Endodermal cell (in vitro differentiated cells): ENCODE measurements around the gene ETV6. TPM values are rescaled to one million over a fixed set of nuclear protein-coding genes. Genes with fewer than 3 reads are reported as not detected.
A peak's percentile ranks its signal among the peaks of the same experiment; 100 is the strongest.

Source experiments
- DNase-seq: peaks from one replicate; pipeline ENCODE4 v3.0.0-alpha.2; 2017
- H3K27ac ChIP-seq: 2 replicates; pipeline ENCODE4 v1.5.1; 2013; ENCODE audit warnings: mild to moderate bottlenecking, low read depth, low read length, moderate library complexity
- H3K27me3 ChIP-seq: 2 replicates; pipeline ENCODE4 v1.6.1; 2013; ENCODE audit warnings: mild to moderate bottlenecking, low read length, moderate library complexity; ENCODE audit not compliant: insufficient read depth, control insufficient read depth, poor library complexity, severe bottlenecking
- H3K36me3 ChIP-seq: 2 replicates; pipeline ENCODE4 v1.7.0; 2013; ENCODE audit warnings: mild to moderate bottlenecking, low read length, moderate library complexity; ENCODE audit not compliant: control insufficient read depth, insufficient read depth
- H3K4me1 ChIP-seq: one replicate; pipeline ENCODE4 v1.7.0; 2013; ENCODE audit warnings: low read length; ENCODE audit not compliant: control insufficient read depth, insufficient read depth
- H3K4me3 ChIP-seq: 2 replicates; pipeline ENCODE4 v1.5.1; 2013; ENCODE audit warnings: mild to moderate bottlenecking, low read length, moderate library complexity
- H3K9ac ChIP-seq: 2 replicates; pipeline ENCODE4 v1.6.1; 2013; ENCODE audit warnings: mild to moderate bottlenecking, low read length, moderate library complexity; ENCODE audit not compliant: poor library complexity, severe bottlenecking; ENCODE audit errors: extremely low read depth
- H3K9me3 ChIP-seq: 2 replicates; pipeline ENCODE4 v1.6.1; 2013; ENCODE audit warnings: mild to moderate bottlenecking, low read length, moderate library complexity; ENCODE audit not compliant: control insufficient read depth
- H3K27ac Mint-ChIP-seq: 2 replicates; pipeline ENCODE4 v1.8.0; 2020; ENCODE audit warnings: mixed read lengths
- H3K27me3 Mint-ChIP-seq: 2 replicates; pipeline ENCODE4 v1.8.0; 2021; ENCODE audit warnings: mild to moderate bottlenecking, mixed read lengths; ENCODE audit not compliant: insufficient read depth
- H3K36me3 Mint-ChIP-seq: 2 replicates; pipeline ENCODE4 v1.8.0; 2020; ENCODE audit warnings: low read depth, mixed read lengths
- H3K4me1 Mint-ChIP-seq: 2 replicates; pipeline ENCODE4 v1.8.0; 2020; ENCODE audit warnings: mixed read lengths
- H3K4me3 Mint-ChIP-seq: 2 replicates; pipeline ENCODE4 v1.8.0; 2020; ENCODE audit warnings: mild to moderate bottlenecking, moderate library complexity, mixed read lengths
- H3K9me3 Mint-ChIP-seq: 2 replicates; pipeline ENCODE4 v1.8.0; 2020; ENCODE audit warnings: mild to moderate bottlenecking, mixed read lengths
- CTCF ChIP-seq: fragments of 200-600 bp; sonication (generic); conservative IDR thresholded peaks from 2 replicates; pipeline ENCODE4 v1.5.0; 2021; ENCODE audit warnings: antibody characterized with exemption, mild to moderate bottlenecking
- WGBS, 2 experiments: methylation state at CpG; one replicate each; pipeline versions ENCODE4 v1.1.5 to v1.1.7; 2013; ENCODE audit warnings: missing lambda C conversion rate in 2 of 2, mixed read lengths in 1 of 2; ENCODE audit not compliant: insufficient coverage in 1 of 2, insufficient read length in 1 of 2; 5-methylcytosine and 5-hydroxymethylcytosine counted together
- total RNA-seq, 2 donors: library from RNA; stranded (reverse); fragmentation: NEBNext Ultra II Directional in 1 of 2; extraction: Animal tissue kit (Norgen Biotek cat#: 25700) in 1 of 2; gene quantifications; 2 replicates in 1 of 2; 3 replicates in 1 of 2; pipeline ENCODE4 v1.2.1, GENCODE V29; 2021

Gene ETV6
- total RNA-seq, 2 donors from 2014 or later, result 9.3 to 22.1 TPM

GRCh38 chr12:11653215-11653753 is 3.8 kb downstream of the ETV6 start:
- H3K27me3 ChIP-seq, result peaks cover 9% of the 10 kb centered on the region
- no peaks in the 10 kb centered on the region for H3K9me3 Mint-ChIP-seq

GRCh38 chr12:11654338-11654737 is 4.9 kb downstream of the ETV6 start:
- no peak for TF ChIP-seq CTCF
- Histone ChIP-seq H3K9ac (no peak overlapping the region), H3K27ac (no peak overlapping the region), H3K36me3 (no peaks in the 10 kb centered on the region), H3K4me1 (peaks cover 9% of the 10 kb centered on the region), H3K4me3 (no peak overlapping the region), H3K27me3 (peaks cover 19% of the 10 kb centered on the region), H3K9me3 (no peaks in the 10 kb centered on the region)
- no peak for DNase-seq
- Mint-ChIP-seq H3K4me3 (no peak overlapping the region), H3K9me3 (no peaks in the 10 kb centered on the region), H3K27me3 (peaks cover 4% of the 10 kb centered on the region), H3K27ac (no peak overlapping the region), H3K4me1 (peaks cover 44% of the 10 kb centered on the region), H3K36me3 (no peaks in the 10 kb centered on the region)
- WGBS, 2 experiments, result 90 to 95% methylated on average over 2 to 3 of the region's 4 CpGs

More at GRCh38 chr12:11653215-11653753, 3.8 kb downstream of the ETV6 start:
- no peak for TF ChIP-seq CTCF
- Histone ChIP-seq H3K27ac (no peak overlapping the region), H3K4me3 (no peak overlapping the region), H3K4me1 (peaks cover 9% of the 10 kb centered on the region), H3K9me3 (no peaks in the 10 kb centered on the region), H3K9ac (no peak overlapping the region), H3K36me3 (no peaks in the 10 kb centered on the region)
- no peak for DNase-seq
- Mint-ChIP-seq H3K27me3 (no peaks in the 10 kb centered on the region), H3K36me3 (no peaks in the 10 kb centered on the region), H3K27ac (peak overlapping the region; percentile 15), H3K4me1 (peaks cover 45% of the 10 kb centered on the region), H3K4me3 (no peak overlapping the region)
- WGBS, 2 experiments, result 93 to 94% methylated on average over 3 to 7 of the region's 7 CpGs

GRCh38 chr12:11654802-11655201 is 5.3 kb downstream of the ETV6 start:
- 92 to 100% methylated on average over 1 to 2 of the region's 2 CpGs for WGBS, 2 experiments
- Mint-ChIP-seq H3K9me3 (no peaks in the 10 kb centered on the region), H3K4me1 (peaks cover 45% of the 10 kb centered on the region)

More at GRCh38 chr12:11654802-11655201, 5.3 kb downstream of the ETV6 start:
- Mint-ChIP-seq H3K27me3 (peaks cover 8% of the 10 kb centered on the region), H3K4me3 (no peak overlapping the region), H3K36me3 (no peaks in the 10 kb centered on the region), H3K27ac (no peak overlapping the region)
- DNase-seq, result no peak
- H3K27ac ChIP-seq, result no peak overlapping the region
- H3K4me3 ChIP-seq, result no peak overlapping the region
- no peak overlapping the region for H3K9ac ChIP-seq
- H3K36me3 ChIP-seq, result no peaks in the 10 kb centered on the region
- TF ChIP-seq CTCF, result no peak
- peaks cover 24% of the 10 kb centered on the region for H3K27me3 ChIP-seq
- no peaks in the 10 kb centered on the region for H3K9me3 ChIP-seq
- H3K4me1 ChIP-seq, result peaks cover 9% of the 10 kb centered on the region
